ENCODE measurements around the gene RRAS2. TPM values are rescaled to one million over a fixed set of nuclear protein-coding genes. Genes with fewer than 3 reads are reported as not detected.

RRAS2 gene
- total RNA-seq, 1 experiment from 2014 or later: 42.2 TPM

DNA sequence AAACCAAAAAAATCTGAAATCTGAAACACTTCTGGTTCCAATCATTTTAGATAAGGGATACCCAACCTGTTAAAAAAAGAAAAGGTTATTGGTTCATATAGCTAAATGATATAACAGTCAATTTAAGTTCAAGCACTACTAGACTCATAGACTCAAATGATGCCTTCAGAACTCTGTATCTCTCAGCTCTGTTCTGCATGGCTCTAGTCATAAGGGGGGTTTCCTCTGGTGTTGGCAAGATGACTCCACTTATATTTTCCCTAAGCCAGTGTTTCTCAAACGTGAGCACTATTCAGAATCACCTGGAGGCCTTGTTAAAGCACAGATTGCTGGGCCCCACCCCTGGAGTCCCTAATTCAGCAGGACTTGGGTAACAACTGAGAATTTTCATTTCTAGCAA lies 11.5 kb upstream of the RRAS2 start:
- H3K4me1 ChIP-seq (replicated peaks; ENCODE audit: insufficient read depth): peaks cover 21% of the 10 kb centered on the region
- no peaks in the 10 kb centered on the region for H3K27me3 ChIP-seq (ENCODE audit: insufficient read depth, low read depth)
- no peak overlapping the region for H3K4me2 ChIP-seq
- BruUV-seq (replicated peaks): no TSS peak
- H3K36me3 ChIP-seq (ENCODE audit: low read depth): no peaks in the 10 kb centered on the region
- H3K79me2 ChIP-seq (ENCODE audit: low read depth): no peaks in the 10 kb centered on the region
- H3K27ac ChIP-seq: no peak overlapping the region
- no peak overlapping the region for H3K4me3 ChIP-seq
- H3F3A ChIP-seq (ENCODE audit: insufficient read depth, low read depth): peaks cover 14% of the 10 kb centered on the region; the same call in 1 of the 2 replicates
- ChIA-PET POLR2A (ENCODE audit: unreplicated experiment) (no interaction called here), CTCF (no interaction called here)
- no peak for DNase-seq
- intact Hi-C loops (cut with micrococcal nuclease; ENCODE audit: unreplicated experiment): no loop called here
- no peak overlapping the region for H2AFZ ChIP-seq
- no peaks in the 10 kb centered on the region for H3K9me3 ChIP-seq (ENCODE audit: insufficient read depth, low read depth)
- no peaks in the 10 kb centered on the region for H4K20me1 ChIP-seq (ENCODE audit: insufficient read depth)
- TF ChIP-seq EZH2 (IDR thresholded peaks at IDR 0.05; ENCODE audit: low read depth): no peak
- TF ChIP-seq, protein P1, sequence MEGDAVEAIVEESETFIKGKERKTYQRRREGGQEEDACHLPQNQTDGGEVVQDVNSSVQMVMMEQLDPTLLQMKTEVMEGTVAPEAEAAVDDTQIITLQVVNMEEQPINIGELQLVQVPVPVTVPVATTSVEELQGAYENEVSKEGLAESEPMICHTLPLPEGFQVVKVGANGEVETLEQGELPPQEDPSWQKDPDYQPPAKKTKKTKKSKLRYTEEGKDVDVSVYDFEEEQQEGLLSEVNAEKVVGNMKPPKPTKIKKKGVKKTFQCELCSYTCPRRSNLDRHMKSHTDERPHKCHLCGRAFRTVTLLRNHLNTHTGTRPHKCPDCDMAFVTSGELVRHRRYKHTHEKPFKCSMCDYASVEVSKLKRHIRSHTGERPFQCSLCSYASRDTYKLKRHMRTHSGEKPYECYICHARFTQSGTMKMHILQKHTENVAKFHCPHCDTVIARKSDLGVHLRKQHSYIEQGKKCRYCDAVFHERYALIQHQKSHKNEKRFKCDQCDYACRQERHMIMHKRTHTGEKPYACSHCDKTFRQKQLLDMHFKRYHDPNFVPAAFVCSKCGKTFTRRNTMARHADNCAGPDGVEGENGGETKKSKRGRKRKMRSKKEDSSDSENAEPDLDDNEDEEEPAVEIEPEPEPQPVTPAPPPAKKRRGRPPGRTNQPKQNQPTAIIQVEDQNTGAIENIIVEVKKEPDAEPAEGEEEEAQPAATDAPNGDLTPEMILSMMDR (conservative IDR thresholded peaks at IDR 0.05): no peak
- H3K9me2 ChIP-seq (ENCODE audit: insufficient read depth): no peaks in the 10 kb centered on the region

DNA sequence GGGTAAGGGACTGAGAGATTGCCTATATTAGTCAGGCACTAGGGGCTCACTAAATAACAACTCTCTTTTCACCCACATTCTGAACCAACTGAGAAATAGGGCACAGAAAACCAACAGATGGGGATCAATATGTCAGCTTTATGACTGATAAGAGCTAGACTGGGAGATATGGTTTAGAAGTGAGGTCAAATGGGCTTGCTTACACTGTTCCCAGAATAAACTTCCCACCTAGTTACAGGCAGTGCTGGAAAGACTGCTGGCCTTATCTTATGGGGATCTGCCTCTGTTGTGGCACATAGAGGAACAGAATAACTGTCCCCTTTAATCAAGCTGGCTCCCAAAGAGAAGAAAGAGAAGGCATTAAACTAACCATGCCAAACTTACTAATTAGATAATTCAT lies 10.6 kb upstream of the RRAS2 start:
- H3K79me2 ChIP-seq (ENCODE audit: low read depth): no peaks in the 10 kb centered on the region
- no peaks in the 10 kb centered on the region for H3K27me3 ChIP-seq (ENCODE audit: insufficient read depth, low read depth)
- intact Hi-C loops (cut with micrococcal nuclease; ENCODE audit: unreplicated experiment): no loop called here
- CTCF ChIA-PET: no interaction called here
- H3K36me3 ChIP-seq (ENCODE audit: low read depth): no peaks in the 10 kb centered on the region
- H3K27ac ChIP-seq: no peak overlapping the region
- H3K4me2 ChIP-seq: no peak overlapping the region
- H2AFZ ChIP-seq: no peak overlapping the region
- peaks cover 10% of the 10 kb centered on the region; the same call in 1 of the 2 replicates for H3F3A ChIP-seq (ENCODE audit: insufficient read depth, low read depth)
- POLR2A ChIA-PET (ENCODE audit: unreplicated experiment): no interaction called here
- no peaks in the 10 kb centered on the region for H4K20me1 ChIP-seq (ENCODE audit: insufficient read depth)
- H3K4me1 ChIP-seq (replicated peaks; ENCODE audit: insufficient read depth): peaks cover 14% of the 10 kb centered on the region
- BruUV-seq (replicated peaks): no TSS peak
- no peak for DNase-seq
- no peaks in the 10 kb centered on the region for H3K9me2 ChIP-seq (ENCODE audit: insufficient read depth)
- no peak overlapping the region for H3K4me3 ChIP-seq
- H3K9me3 ChIP-seq (ENCODE audit: insufficient read depth, low read depth): no peaks in the 10 kb centered on the region
- TF ChIP-seq, protein P1 (conservative IDR thresholded peaks at IDR 0.05): no peak
- no peak for TF ChIP-seq EZH2 (IDR thresholded peaks at IDR 0.05; ENCODE audit: low read depth)

DNA sequence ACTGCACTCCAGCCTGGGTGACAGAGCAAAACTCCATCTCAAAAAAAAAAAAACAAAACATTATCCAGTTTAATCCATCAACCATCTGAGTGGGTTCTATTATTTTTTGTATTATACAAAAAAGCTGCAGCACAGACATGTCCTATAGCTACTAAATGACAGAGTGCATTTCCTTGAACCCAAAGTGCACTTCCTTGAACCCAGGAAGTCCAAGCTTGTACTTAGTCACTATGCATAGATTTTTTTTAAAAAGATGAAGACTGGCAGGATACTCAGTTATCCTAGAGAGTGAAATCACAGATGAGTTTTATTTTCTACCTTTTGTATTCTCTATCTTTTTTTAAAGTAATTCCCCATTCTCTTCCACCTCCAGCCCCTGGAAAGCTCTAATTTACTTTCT lies 8.0 kb upstream of the RRAS2 start:
- H3K27me3 ChIP-seq (ENCODE audit: insufficient read depth, low read depth): no peaks in the 10 kb centered on the region
- H4K20me1 ChIP-seq (ENCODE audit: insufficient read depth): no peaks in the 10 kb centered on the region
- TF ChIP-seq, protein P1 (conservative IDR thresholded peaks at IDR 0.05): no peak
- TF ChIP-seq EZH2 (IDR thresholded peaks at IDR 0.05; ENCODE audit: low read depth): no peak
- no peak overlapping the region for H3K4me2 ChIP-seq
- ChIA-PET POLR2A (ENCODE audit: unreplicated experiment) (no interaction called here), CTCF (interaction anchor here (0.6 kb wide), 1 partner anchor 9 kb away, joined by 4 read pairs; no protein-coding TSS in a partner anchor)
- H3K36me3 ChIP-seq (ENCODE audit: low read depth): no peaks in the 10 kb centered on the region
- no peak overlapping the region for H2AFZ ChIP-seq
- peaks cover 10% of the 10 kb centered on the region for H3K4me1 ChIP-seq (replicated peaks; ENCODE audit: insufficient read depth)
- intact Hi-C loops (cut with micrococcal nuclease; ENCODE audit: unreplicated experiment): no loop called here
- no peak for DNase-seq
- H3K9me3 ChIP-seq (ENCODE audit: insufficient read depth, low read depth): no peaks in the 10 kb centered on the region
- H3K79me2 ChIP-seq (ENCODE audit: low read depth): no peaks in the 10 kb centered on the region
- no peak overlapping the region for H3K27ac ChIP-seq
- H3F3A ChIP-seq (ENCODE audit: insufficient read depth, low read depth): peaks cover 2% of the 10 kb centered on the region; the same call in 1 of the 2 replicates
- BruUV-seq (replicated peaks): no TSS peak
- no peaks in the 10 kb centered on the region for H3K9me2 ChIP-seq (ENCODE audit: insufficient read depth)
- no peak overlapping the region for H3K4me3 ChIP-seq
